A549 (cell line): Measurements from ENCODE around the gene RAP1GAP2. TPM values are rescaled to one million over a fixed set of nuclear protein-coding genes. Genes with fewer than 3 reads are reported as not detected.

Source experiments
- ATAC-seq, 2 experiments: fragments of 200-7000 bp in 1 of 2; fragments of >200 bp in 1 of 2; cut with Nextera tagmentation in 1 of 2; cut with Tn5 transposase in 1 of 2; 3 replicates each; pipeline versions ENCODE4 v1.8.0 to v1.9.1; 2018 to 2020; ENCODE audit warnings: mild to moderate bottlenecking in 1 of 2, moderate library complexity in 1 of 2
- CTCF ChIA-PET: fragments of 300-600 bp; sonication (Branson Sonifier 250); formaldehyde crosslinking; extraction: SDS; loops from one replicate; lab custom pipeline; 2021; ENCODE audit warnings: antibody characterized with exemption, inconsistent platforms; lab: Yijun Ruan, JAX
- POLR2A ChIA-PET: fragments of 350-600 bp; formaldehyde crosslinking; extraction: SDS; loops from one replicate; lab custom pipeline; 2021; ENCODE audit warnings: antibody characterized with exemption, inconsistent platforms; lab: Yijun Ruan, JAX
- DNase-seq, 2 experiments: peaks; one replicate each; pipeline versions ENCODE4 v3.0.0 to v3.0.0-alpha.2; 2011 to 2016; ENCODE audit warnings: low read depth in 1 of 2, low spot score in 1 of 2
- FAIRE-seq: peaks from 2 replicates; lab custom pipeline; 2011; peaks lifted over from hg19 to GRCh38; lab: Jason Lieb, UNC
- H3K27ac ChIP-seq, 2 experiments: fragments of >200 bp; sonication (Bioruptor Twin); formaldehyde crosslinking; 3 replicates each; pipeline ENCODE4 v1.5.1; 2016 to 2017
- H3K4me1 ChIP-seq: fragments of >200 bp; sonication (Bioruptor Twin); formaldehyde crosslinking; 3 replicates; pipeline ENCODE4 v1.6.1; 2016
- H3K4me2 ChIP-seq: fragments of >200 bp; sonication (Bioruptor Twin); formaldehyde crosslinking; 3 replicates; pipeline ENCODE4 v1.6.1; 2016
- H3K4me3 ChIP-seq: fragments of >200 bp; sonication (Bioruptor Twin); formaldehyde crosslinking; 3 replicates; pipeline ENCODE4 v1.5.1; 2016
- H3K9me3 ChIP-seq: fragments of >200 bp; sonication (Bioruptor Twin); formaldehyde crosslinking; 3 replicates; pipeline ENCODE4 v1.6.1; 2016
- BHLHE40 ChIP-seq: IDR thresholded peaks from 2 replicates; pipeline ENCODE4 v1.6.1; 2012; ENCODE audit warnings: low read depth, low read length, inconsistent platforms
- CHD2 ChIP-seq: fragments of 150-350 bp; IDR thresholded peaks from 2 replicates; pipeline ENCODE4 v1.6.1; 2014; ENCODE audit warnings: low read length; ENCODE audit not compliant: partially characterized antibody
- CHD4 ChIP-seq: fragments of 200-600 bp; sonication (generic); IDR thresholded peaks from 2 replicates; pipeline ENCODE4 v1.6.1; 2016; ENCODE audit warnings: antibody characterized with exemption, mild to moderate bottlenecking, borderline replicate concordance
- EP300 ChIP-seq, 2 experiments: fragments of >200 bp; sonication (Bioruptor Twin); formaldehyde crosslinking; IDR thresholded peaks; 2 replicates in 1 of 2; 3 replicates in 1 of 2; pipeline ENCODE4 v1.6.1; 2016 to 2017
- ESRRA ChIP-seq: fragments of 150-350 bp; IDR thresholded peaks from 2 replicates; pipeline ENCODE4 v1.6.1; 2014; ENCODE audit warnings: mild to moderate bottlenecking, low read length, borderline replicate concordance
- FOSB ChIP-seq: fragments of 250-450 bp; sonication (Bioruptor Pico); IDR thresholded peaks from 2 replicates; pipeline ENCODE4 v1.5.0; 2020; ENCODE audit warnings: mild to moderate bottlenecking, moderate library complexity
- GATA3 ChIP-seq: IDR thresholded peaks from 2 replicates; pipeline ENCODE4 v1.6.1; 2012; ENCODE audit warnings: borderline replicate concordance
- HOXA7 ChIP-seq: fragments of 250-450 bp; sonication (Bioruptor Pico); IDR thresholded peaks from 2 replicates; pipeline ENCODE4 v1.5.0; 2020; ENCODE audit warnings: mild to moderate bottlenecking, moderate library complexity
- HOXB5 ChIP-seq: fragments of 250-450 bp; sonication (Bioruptor Pico); IDR thresholded peaks from 2 replicates; pipeline ENCODE4 v1.5.0; 2020; ENCODE audit warnings: mild to moderate bottlenecking, moderate library complexity
- KDM5A ChIP-seq: fragments of 200-600 bp; sonication (generic); IDR thresholded peaks from 2 replicates; pipeline ENCODE4 v1.6.1; 2016; ENCODE audit warnings: antibody characterized with exemption, mild to moderate bottlenecking
- MAFK ChIP-seq: fragments of 450-650 bp; IDR thresholded peaks from 2 replicates; pipeline ENCODE4 v1.6.1; 2014; ENCODE audit not compliant: partially characterized antibody
- POLR2A ChIP-seq: IDR thresholded peaks from 2 replicates; pipeline ENCODE4 v1.6.1; 2012; ENCODE audit warnings: mild to moderate bottlenecking, low read length
- POLR2AphosphoS2 ChIP-seq: conservative IDR thresholded peaks from 2 replicates; pipeline ENCODE4 v1.6.1; 2012; ENCODE audit warnings: low read length, improper control_type of control experiment, inconsistent platforms
- RAD21 ChIP-seq, 2 experiments: fragments of >200 bp in 1 of 2; sonication (Bioruptor Twin) in 1 of 2; formaldehyde crosslinking in 1 of 2; IDR thresholded peaks in 1 of 2; conservative IDR thresholded peaks in 1 of 2; 2 replicates in 1 of 2; 3 replicates in 1 of 2; pipeline ENCODE4 v1.6.1; 2012 to 2018; ENCODE audit warnings: inconsistent platforms in 1 of 2
- RARB ChIP-seq: fragments of 250-450 bp; sonication (Bioruptor Pico); IDR thresholded peaks from 2 replicates; pipeline ENCODE4 v1.8.0; 2021; ENCODE audit warnings: mild to moderate bottlenecking, moderate library complexity
- REST ChIP-seq: fragments of 200-600 bp; sonication (generic); IDR thresholded peaks from 2 replicates; pipeline ENCODE4 v1.6.1; 2016; ENCODE audit warnings: antibody characterized with exemption, mild to moderate bottlenecking, moderate library complexity
- RFX5 ChIP-seq: fragments of 450-650 bp; IDR thresholded peaks from 2 replicates; pipeline ENCODE4 v1.7.1; 2014; ENCODE audit warnings: antibody characterized with exemption, mild to moderate bottlenecking, moderate library complexity
- RNF2 ChIP-seq: fragments of 200-600 bp; sonication (generic); IDR thresholded peaks from 2 replicates; pipeline ENCODE4 v1.6.1; 2016; ENCODE audit warnings: low read depth, mild to moderate bottlenecking, antibody characterized with exemption, moderate library complexity, borderline replicate concordance
- SREBF2 ChIP-seq: fragments of 450-650 bp; IDR thresholded peaks from 2 replicates; pipeline ENCODE4 v1.6.1; 2014; ENCODE audit warnings: mild to moderate bottlenecking, moderate library complexity
- TP53 ChIP-seq: fragments of 250-450 bp; sonication (Bioruptor Pico); IDR thresholded peaks from 2 replicates; pipeline ENCODE4 v1.5.0; 2021; ENCODE audit warnings: mild to moderate bottlenecking, moderate library complexity
- USF2 ChIP-seq: fragments of 450-650 bp; IDR thresholded peaks from 2 replicates; pipeline ENCODE4 v1.6.1; 2014; ENCODE audit warnings: antibody characterized with exemption
- ZC3H11A ChIP-seq: fragments of 450-650 bp; IDR thresholded peaks from 2 replicates; pipeline ENCODE4 v1.6.1; 2014; ENCODE audit warnings: antibody characterized with exemption, mild to moderate bottlenecking
- ZSCAN20 ChIP-seq: fragments of 250-450 bp; sonication (Bioruptor Pico); IDR thresholded peaks from 2 replicates; pipeline ENCODE4 v1.8.0; 2022; ENCODE audit warnings: mild to moderate bottlenecking, moderate library complexity
- whole genome bisulfite sequencing: methylation state at CpG from one replicate; pipeline ENCODE4 v1.1.6; 2017; ENCODE audit errors: missing lambda C conversion rate; 5-methylcytosine and 5-hydroxymethylcytosine counted together
- polyA plus RNA-seq, 4 experiments: library from polyadenylated mRNA; depleted of rRNA in 3 of 4; stranded (reverse); fragments of >200 nt; fragmentation: RNase III in 1 of 4; extraction: RNeasy Plus Mini Kit Qiagen cat#74134 plus additional on column Dnase treatment in 1 of 4; gene quantifications; 2 replicates in 3 of 4; 3 replicates in 1 of 4; pipeline ENCODE4 v1.2.3, GENCODE V29; 2011 to 2017
- TF ChIP-seq, protein P1 (sequence below): IDR thresholded peaks from 2 replicates; pipeline ENCODE4 v1.6.1; 2012

RAP1GAP2 gene
- polyA plus RNA-seq, 2 of the 4 experiments (the other 2 are of a cell fraction) = 8.3 to 20.8 TPM

DNA sequence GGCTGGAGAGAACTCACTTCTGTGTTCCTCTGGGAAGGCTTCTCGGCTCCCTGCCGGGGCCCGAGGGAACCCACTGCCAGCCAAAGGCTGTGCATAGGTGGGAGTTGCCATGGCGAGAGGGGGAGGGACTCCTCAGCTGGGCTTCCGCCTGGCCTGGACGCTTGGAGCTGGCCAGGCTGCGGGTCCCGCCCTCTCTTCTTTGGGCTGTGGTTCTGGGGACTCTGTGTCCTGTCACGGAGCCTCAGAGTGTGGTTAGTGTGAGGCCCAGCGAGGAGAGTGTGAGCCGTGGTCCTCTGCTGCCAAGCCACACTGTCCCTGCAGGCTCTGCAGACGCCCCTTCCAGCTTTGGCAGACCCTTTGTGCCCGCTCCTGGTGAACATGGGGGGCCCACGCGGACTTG lies 144.1 kb downstream of the RAP1GAP2 start:
- H3K27ac ChIP-seq = peak overlapping the region; percentile 12 to 45; a peak in 4 of 6 replicates
- ChIA-PET CTCF (interaction anchor here (1.3 to 22.5 kb wide), 5 partner anchors 10 to 90 kb away, joined by 3 to 327 read pairs (median 11); no protein-coding TSS in a partner anchor), POLR2A (no interaction called here)
- H3K9me3 ChIP-seq = no peaks in the 10 kb centered on the region
- no peak overlapping the region for H3K4me2 ChIP-seq
- DNase-seq (no peak), ATAC-seq (peak in 1 of 2 experiments; percentile 21; a peak in 2 of 6 replicates), FAIRE-seq (no peak)
- H3K4me3 ChIP-seq = no peak overlapping the region
- H3K4me1 ChIP-seq = peaks cover 12% of the 10 kb centered on the region
- TF ChIP-seq FOSB (CRISPR knock-in tag) (no peak), ZSCAN20 (CRISPR knock-in tag) (no peak), RNF2 (no peak), RFX5 (no peak), HOXA7 (no peak), USF2 (no peak), ZC3H11A (no peak), POLR2A (no peak), HOXB5 (CRISPR knock-in tag) (no peak), REST (no peak), CHD2 (no peak), SREBF2 (no peak), KDM5A (no peak)
- WGBS = 89% methylated on average over 15 of the region's 15 CpGs

GRCh38 chr17:2943981-2944380 lies 147.7 kb downstream of the RAP1GAP2 start:
- 86% methylated on average over 11 of the region's 11 CpGs for WGBS
- peak; percentile 18 for FAIRE-seq
- TF ChIP-seq CHD4 = no peak
- no peak for TF ChIP-seq RAD21 (conservative IDR thresholded peaks at IDR 0.05 in 1 of 2, IDR thresholded peaks at IDR 0.05 in 1 of 2)
- no peak for TF ChIP-seq POLR2AphosphoS2
- TF ChIP-seq HOXA7 = no peak
- TF ChIP-seq TP53 = no peak
- TF ChIP-seq ESRRA = no peak
- no peak for TF ChIP-seq BHLHE40
- TF ChIP-seq ZSCAN20 (CRISPR knock-in tag) = no peak
- TF ChIP-seq RARB = no peak
- no peak for TF ChIP-seq MAFK
- no peak for TF ChIP-seq EP300 (IDR thresholded peaks at IDR 0.05)
- no peak for TF ChIP-seq GATA3
- TF ChIP-seq, protein P1, sequence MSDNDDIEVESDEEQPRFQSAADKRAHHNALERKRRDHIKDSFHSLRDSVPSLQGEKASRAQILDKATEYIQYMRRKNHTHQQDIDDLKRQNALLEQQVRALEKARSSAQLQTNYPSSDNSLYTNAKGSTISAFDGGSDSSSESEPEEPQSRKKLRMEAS = no peak
- no peak for TF ChIP-seq USF2
- no peak for TF ChIP-seq POLR2A
- H3K4me3 ChIP-seq = no peak overlapping the region
- H3K9me3 ChIP-seq = no peaks in the 10 kb centered on the region
- no peak overlapping the region for H3K4me2 ChIP-seq
- ChIA-PET POLR2A (no interaction called here), CTCF (interaction anchor here (2.3 to 22.5 kb wide), 2 partner anchors 14 to 93 kb away, joined by 14 to 327 read pairs; no protein-coding TSS in a partner anchor)
- H3K4me1 ChIP-seq = peaks cover 2% of the 10 kb centered on the region; the same call in 2 of the 3 replicates
- DNase-seq = no peak
- H3K27ac ChIP-seq = no peak overlapping the region
- no peak for ATAC-seq
